Suppressor macrophage (primary cell): ENCODE measurements around the gene EBF3.

ENCODE experiments used
- DNase-seq, 4 experiments: peaks; one replicate each; pipeline ENCODE4 v3.0.0-alpha.2; 2020 to 2022

The EBF3 gene

GRCh38 chr10:129958629-129959543 lies 5.2 kb downstream of the EBF3 start:
- DNase-seq: no peak

GRCh38 chr10:129958148-129958628 lies 5.9 kb downstream of the EBF3 start:
- DNase-seq: no peak

- no peak for DNase-seq
Measured at GRCh38 chr10:129956876-129957673, 7.0 kb downstream of the EBF3 start.

- no peak for DNase-seq
Measured at GRCh38 chr10:129956286-129956670, 7.8 kb downstream of the EBF3 start.

DNA sequence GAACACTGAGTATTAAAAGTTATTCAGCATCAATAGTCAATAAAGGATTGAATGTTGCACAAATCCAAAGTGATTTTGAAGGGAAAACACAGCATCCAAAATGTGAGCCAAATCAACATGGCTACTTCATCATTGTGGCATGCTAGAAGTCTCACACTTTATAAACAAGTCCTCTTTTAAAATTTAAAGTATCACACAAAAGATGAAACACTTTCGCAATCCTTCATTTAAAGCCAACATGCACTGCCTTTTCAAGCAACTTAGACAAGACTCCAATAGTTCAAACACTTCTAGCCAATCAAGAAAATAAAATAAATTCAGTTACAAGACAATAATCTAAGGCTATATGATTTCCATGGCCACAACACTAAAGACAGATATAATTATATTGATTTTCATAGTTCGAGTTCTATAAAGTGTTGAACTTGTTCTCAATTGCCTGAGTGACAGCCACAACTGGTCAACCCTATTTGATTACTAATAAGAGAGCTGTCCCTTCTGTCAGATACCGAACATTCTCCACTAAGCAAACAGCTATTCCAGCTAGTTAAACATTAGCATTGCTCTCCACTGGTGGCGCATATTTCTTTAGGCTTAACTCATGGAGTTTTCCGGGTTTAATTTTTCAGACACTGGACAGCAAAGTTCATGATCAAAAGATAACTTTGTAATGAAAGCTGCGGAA lies 8.3 kb downstream of the EBF3 start:
- DNase-seq: no peak

DNA sequence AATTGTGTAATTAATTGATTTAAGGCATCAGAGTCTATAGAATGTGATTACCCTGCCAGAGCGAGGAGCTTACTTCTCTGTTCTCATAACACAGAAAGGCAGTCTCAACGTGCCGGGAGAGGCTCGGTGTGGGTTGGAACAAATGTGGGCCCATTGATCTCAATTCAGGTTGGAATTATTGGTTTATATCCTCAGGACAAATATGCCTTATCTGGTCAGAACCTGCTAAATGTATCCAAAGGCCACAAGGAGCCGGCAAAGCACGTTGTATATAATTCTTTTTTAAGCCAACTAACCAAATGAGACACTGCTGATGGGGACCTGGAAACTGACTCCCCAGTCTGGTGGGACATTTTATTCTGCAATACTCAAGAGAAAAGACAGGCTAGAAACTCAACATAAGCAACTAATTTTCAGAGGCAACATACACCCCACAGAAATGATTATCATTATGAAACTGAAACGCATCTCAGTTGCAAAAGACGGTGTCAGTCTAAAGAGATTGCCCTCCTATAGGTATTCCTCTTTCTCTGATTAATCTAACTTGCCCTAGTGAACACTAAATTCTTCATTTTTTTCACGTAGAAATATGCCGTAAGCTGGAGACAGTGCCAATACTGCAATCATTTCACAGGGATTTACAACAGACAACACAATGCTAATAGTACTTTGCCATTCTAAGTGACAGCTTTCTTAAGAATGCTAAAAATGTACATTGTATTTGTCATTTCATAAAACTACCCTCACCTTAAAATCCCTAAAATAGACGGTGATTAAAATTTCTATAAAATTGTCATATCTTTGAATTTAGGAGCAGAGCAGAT lies 9.4 kb downstream of the EBF3 start:
- no peak for DNase-seq

DNA sequence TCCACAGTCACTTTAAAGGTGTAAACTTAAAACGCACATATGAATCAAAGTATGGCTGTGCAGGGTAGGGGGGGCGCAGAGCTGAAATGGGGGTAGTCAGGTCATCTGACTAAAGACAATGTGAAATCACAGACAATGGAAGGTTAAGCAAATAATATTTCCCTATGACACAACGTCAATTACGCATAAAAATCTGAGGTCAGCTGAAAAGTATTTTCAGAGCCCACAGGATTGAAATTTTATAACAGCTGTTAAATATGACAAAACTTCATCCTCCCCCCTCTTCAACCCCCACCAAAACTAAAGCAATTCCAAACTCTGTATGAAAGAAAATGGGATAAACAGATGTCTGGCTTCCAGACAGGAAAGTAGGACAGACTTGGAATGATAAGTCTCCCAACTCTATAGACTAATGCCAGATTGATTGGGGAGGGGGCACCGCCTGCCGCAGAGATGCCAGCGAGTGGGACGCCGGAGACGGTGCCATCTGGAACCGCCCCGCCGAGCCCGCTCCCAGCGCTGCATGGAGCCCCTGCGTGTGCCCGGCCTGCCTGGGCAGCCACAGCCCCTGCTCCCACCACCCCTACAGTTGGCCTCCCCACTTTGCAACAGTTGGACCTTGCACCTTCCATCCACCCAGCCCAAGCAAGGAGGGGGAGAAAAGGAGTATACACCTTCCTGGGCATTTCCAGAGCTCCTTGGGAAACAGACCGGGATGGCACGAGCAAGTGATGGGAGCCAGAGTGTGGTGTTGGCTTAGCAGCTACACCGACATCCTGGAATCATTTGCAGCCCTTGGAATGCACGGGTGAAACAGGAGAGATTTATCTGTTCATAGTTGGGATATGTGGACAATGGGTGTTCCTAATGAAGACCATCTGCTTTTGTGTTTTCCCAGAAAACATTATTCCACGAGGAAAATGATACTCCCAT lies 10.7 kb downstream of the EBF3 start:
- no peak for DNase-seq

- DNase-seq: no peak
Measured at GRCh38 chr10:129952378-129953118, 11.5 kb downstream of the EBF3 start.

- no peak for DNase-seq
Measured at GRCh38 chr10:129951970-129952265, 12.2 kb downstream of the EBF3 start.

DNA sequence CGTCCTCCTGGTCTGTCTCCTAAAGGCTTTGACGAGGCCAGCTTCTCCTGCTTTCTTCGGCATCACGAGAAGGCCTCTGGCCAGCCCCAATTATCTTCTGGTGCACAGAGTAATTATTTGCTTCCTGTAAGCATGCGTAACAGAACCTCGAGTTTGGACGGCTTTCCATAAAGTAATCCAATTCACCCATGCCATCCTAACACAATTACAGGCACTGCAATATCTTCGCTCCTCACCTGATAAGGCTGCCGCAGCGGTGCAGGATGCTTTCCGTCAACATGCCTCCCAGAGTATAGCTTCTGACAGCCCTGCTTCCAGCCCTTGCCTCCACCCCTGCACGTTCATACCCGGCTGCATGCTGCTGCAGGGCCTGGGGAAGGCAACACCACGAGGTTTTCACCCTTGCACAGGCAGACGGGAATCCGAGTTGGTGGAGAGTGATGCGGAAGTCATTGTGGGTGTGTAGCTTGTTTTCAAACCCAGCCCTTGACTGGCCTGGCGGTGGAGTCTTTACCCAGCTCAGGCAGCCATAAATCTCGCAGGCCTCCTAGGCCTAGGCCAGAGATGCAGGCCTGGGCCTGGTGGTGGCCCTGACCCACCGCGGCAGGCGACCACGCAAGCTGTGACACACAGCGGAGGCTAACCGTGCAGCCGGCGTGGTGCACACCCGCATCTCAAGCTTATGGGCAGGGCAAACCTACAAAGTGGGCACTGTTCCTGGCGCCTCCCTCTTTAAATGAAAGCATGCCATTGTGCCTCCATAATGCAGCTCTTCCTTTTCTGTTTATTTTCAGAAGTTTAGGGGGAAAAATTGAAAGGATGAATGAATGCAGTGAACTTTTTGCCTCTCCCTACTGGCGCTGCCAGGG lies 12.7 kb downstream of the EBF3 start:
- DNase-seq: no peak

DNA sequence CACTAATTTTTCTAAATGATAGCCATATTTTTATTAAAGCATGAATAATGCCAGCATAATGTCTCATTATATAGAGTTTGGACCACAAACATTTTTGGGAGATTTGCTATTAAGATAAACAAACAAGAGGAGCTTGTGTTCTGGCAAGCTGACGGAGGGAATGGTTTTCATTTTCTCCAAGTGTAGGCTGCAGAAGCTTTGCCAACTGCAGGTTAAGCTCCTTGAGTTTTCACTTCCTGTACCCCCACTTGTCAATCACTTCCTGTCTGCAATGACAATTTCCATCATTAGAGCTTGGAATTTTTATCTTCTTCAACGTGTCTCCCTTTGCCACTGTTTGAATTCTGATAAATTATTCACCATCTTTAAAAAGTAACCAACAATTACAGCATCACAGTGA lies 13.4 kb downstream of the EBF3 start:
- DNase-seq: no peak

- no peak for DNase-seq
Measured at GRCh38 chr10:129949891-129950291, 14.2 kb downstream of the EBF3 start.

DNA sequence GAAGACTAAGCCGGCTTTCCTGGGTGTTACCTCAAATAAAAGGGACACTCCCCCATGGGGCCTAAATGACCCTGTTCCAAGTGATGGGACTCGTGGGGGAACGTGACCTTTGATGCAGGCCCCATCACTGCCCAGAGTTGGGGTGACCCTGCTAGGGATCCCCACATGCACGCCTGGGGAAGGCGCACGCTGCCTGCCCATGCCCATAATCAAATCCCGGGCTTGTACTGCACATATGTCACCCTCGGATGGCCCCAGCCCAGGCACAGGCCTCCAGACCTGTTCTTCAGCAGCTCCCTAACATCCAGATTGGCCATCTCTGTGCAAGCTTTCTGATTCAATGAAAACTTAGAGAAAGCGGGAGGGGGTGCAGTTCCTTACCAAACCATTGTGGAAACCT lies 14.7 kb downstream of the EBF3 start:
- no peak for DNase-seq

DNA sequence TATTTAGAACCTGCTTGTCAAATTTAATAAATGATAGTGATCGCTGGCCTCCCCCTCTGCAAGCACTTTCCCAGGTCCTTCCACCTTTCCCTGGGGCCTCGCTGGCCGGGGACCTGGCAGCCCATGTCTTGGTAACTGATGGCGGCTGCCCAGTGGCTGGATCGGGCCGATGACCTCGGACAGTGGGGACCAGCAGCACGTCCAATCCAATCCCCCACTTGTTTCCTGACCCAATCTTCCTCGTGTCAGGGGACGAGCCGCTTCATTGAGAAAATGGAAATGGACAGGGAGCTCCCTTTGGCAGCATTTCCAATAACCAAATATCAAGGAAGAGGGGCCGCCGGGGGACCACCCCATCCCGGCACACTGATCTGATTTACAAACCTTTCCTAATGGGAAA lies 17.2 kb downstream of the EBF3 start:
- no peak for DNase-seq

DNA sequence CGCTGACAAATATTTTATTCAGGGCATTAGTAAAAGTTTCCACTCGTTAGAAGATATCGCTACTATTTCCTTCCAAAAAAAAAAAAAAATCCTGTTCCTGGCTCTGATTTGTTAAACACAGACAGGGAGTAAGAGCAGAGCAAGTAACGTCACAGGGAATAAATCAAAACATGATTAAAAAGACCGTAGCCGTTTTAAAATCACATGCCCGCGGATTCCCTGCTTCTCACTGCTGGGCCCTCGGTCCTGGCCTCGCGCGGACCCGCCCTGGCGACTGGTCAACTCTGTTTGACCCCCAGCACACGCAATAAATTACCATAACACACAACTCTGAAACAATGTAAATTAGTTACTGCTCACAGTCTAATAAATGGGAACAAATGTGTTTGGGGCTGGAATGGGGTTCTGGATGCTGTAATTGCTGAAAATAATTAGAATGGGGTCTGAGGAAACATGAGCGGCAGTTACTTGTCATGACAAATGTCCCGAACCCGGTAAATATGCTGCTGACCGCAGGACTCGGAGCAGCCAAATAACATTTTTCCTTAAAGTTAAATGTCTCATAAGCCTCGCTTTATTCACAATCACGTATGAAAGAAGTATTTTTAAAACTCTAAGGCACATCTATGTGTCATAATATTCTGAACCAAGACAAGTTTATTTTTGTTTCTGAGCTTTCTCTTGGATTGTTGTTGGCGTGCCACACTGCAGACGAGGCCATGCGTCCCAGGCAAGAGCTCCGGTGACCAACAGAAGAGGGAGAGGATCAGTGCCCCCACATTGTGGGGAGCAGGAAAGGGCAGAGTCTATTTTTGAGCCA lies 17.9 kb downstream of the EBF3 start:
- no peak for DNase-seq

DNA sequence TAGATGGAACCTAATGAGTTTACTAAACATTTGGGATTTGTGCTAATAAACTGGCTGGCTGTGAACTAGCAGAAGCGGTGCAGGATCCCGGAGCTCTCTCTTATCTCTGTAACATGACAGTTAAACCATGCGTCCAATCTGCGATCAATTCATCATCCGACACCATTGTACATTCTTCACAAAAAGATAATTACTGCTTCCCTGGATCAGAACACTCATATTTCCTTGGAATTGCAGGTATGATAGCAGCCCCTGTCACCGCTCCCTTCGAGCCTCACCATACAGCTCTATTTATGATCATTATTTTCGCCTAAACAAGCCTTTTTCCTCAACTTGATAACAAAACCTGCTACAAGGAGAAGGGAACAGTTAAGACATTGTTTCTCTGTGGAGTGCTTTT lies 18.5 kb downstream of the EBF3 start:
- no peak for DNase-seq

GRCh38 chr10:129945064-129945463 lies 19.0 kb downstream of the EBF3 start:
- DNase-seq: no peak

DNA sequence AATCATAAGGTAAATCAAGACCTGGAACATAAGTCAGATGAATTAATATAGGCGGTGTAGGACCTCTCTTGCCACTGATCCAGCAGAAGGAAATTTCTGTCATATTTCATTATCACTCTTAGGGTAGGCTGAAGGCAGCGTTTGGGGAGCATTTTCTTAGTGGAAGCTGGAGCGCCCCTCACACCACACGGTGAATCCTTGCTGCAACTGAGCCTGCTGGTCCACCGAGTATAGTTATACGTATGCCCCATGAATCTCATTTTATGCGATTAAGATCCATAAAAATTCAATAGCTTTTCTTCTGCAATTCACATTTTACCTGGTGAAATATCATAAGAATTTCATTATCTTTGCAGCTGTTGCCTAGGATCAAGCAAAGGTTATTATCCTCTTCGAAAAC lies 19.6 kb downstream of the EBF3 start:
- no peak for DNase-seq
